K562 (cell line): ENCODE results near the gene PARS2. TPM values are rescaled to one million over a fixed set of nuclear protein-coding genes. Genes with fewer than 3 reads are reported as not detected.

ENCODE experiments used
- ATAC-seq: fragments of 200-7000 bp; cut with Tn5 transposase; 3 replicates; pipeline ENCODE4 v1.9.1; 2020; ENCODE audit warnings: moderate library complexity
- BruUV-seq: library from RNA; stranded (reverse); fragments of 400-500 nt; replicated peaks from 2 replicates; lab custom pipeline; 2021; lab: Mats Ljungman, UMichigan
- CTCF ChIA-PET: fragments of 300-600 bp; formaldehyde crosslinking; extraction: SDS; loops from one replicate; lab custom pipeline; 2021; ENCODE audit warnings: low intra/inter-chr PET ratio; lab: Yijun Ruan, JAX
- POLR2A ChIA-PET: fragments of 300-600, 350-650 bp; sonication (Branson Sonifier 250); formaldehyde crosslinking; extraction: SDS; loops from one replicate; lab custom pipeline; 2021; ENCODE audit warnings: antibody characterized with exemption, inconsistent platforms; lab: Yijun Ruan, JAX
- DNase-seq, 4 experiments: peaks; one replicate each; pipeline versions ENCODE4 v3.0.0 to v3.0.0-alpha.2; 2011 to 2018; ENCODE audit warnings: low spot score in 3 of 4, mixed read lengths in 3 of 4; ENCODE audit errors: extremely low read depth in 1 of 4
- FAIRE-seq: peaks from 2 replicates; lab custom pipeline; 2011; peaks lifted over from hg19 to GRCh38; lab: Jason Lieb, UNC
- H2AFZ ChIP-seq: 2 replicates; pipeline ENCODE4 v1.6.0; 2011; ENCODE audit warnings: low read depth, low read length, control low read depth, inconsistent platforms
- H3K27ac ChIP-seq: fragments of 200-600 bp; 3 replicates; pipeline ENCODE4 v1.8.0; 2011; ENCODE audit warnings: low read depth, mild to moderate bottlenecking, control low read depth, inconsistent platforms, low read length, moderate library complexity, mixed read lengths; ENCODE audit errors: extremely low read depth
- H3K27me3 ChIP-seq, 2 experiments: fragments of 300-600 bp in 1 of 2; 2 replicates in 1 of 2; 3 replicates in 1 of 2; pipeline versions ENCODE4 v1.6.0 to v1.8.0; 2011; ENCODE audit warnings: inconsistent platforms in 2 of 2, low read length in 2 of 2, mild to moderate bottlenecking in 1 of 2, mixed read lengths in 1 of 2, moderate library complexity in 1 of 2; ENCODE audit not compliant: control insufficient read depth in 2 of 2, insufficient read depth in 2 of 2
- H3K36me3 ChIP-seq: fragments of 300-600 bp; 3 replicates; pipeline ENCODE4 v1.8.0; 2011; ENCODE audit warnings: mild to moderate bottlenecking, low read length, inconsistent platforms; ENCODE audit not compliant: control insufficient read depth, insufficient read depth
- H3K4me1 ChIP-seq, 2 experiments: fragments of 200-600 bp in 1 of 2; replicated peaks in 1 of 2; 2 replicates in 1 of 2; 3 replicates in 1 of 2; pipeline versions ENCODE4 v1.5.1 to v1.8.0; 2011; ENCODE audit warnings: inconsistent platforms in 2 of 2, low read length in 2 of 2, mild to moderate bottlenecking in 1 of 2, mixed read lengths in 1 of 2, moderate library complexity in 1 of 2; ENCODE audit not compliant: control insufficient read depth in 2 of 2, insufficient read depth in 2 of 2
- H3K4me2 ChIP-seq: 2 replicates; pipeline ENCODE4 v1.6.1; 2011; ENCODE audit warnings: low read length, control low read depth, inconsistent platforms, mixed read lengths; ENCODE audit not compliant: insufficient read depth
- H3K4me3 ChIP-seq: fragments of 200-600 bp; sonication (generic), shearing (Covaris generic); 2 replicates; pipeline ENCODE4 v1.5.1; 2016; ENCODE audit warnings: control low read depth, inconsistent platforms
- H3K79me2 ChIP-seq: fragments of 200-600 bp; 3 replicates; pipeline ENCODE4 v1.8.0; 2011; ENCODE audit warnings: low read length, inconsistent platforms; ENCODE audit not compliant: control insufficient read depth, insufficient read depth
- H3K9ac ChIP-seq, 2 experiments: 2 replicates each; pipeline versions ENCODE4 v1.6.0 to v1.6.1; 2011; ENCODE audit warnings: low read depth in 2 of 2, low read length in 2 of 2, control low read depth in 1 of 2, inconsistent platforms in 1 of 2, mild to moderate bottlenecking in 1 of 2, mixed read lengths in 1 of 2; ENCODE audit not compliant: insufficient read depth in 1 of 2
- H3K9me1 ChIP-seq: one replicate; pipeline ENCODE4 v1.6.0; 2011; ENCODE audit warnings: inconsistent platforms, mild to moderate bottlenecking, low read length, moderate library complexity; ENCODE audit not compliant: control insufficient read depth, insufficient read depth
- H3K9me3 ChIP-seq: replicated peaks from 2 replicates; pipeline ENCODE4 v1.5.1; 2011; ENCODE audit warnings: low read depth, low read length, inconsistent platforms; ENCODE audit not compliant: control insufficient read depth, insufficient read depth
- H4K20me1 ChIP-seq: replicated peaks from 2 replicates; pipeline ENCODE4 v1.6.1; 2011; ENCODE audit warnings: low read length, inconsistent platforms, mixed read lengths; ENCODE audit not compliant: control insufficient read depth, insufficient read depth
- ARNT ChIP-seq, 2 experiments: fragments of 450-650 bp; IDR thresholded peaks; 2 replicates each; pipeline ENCODE4 v1.6.1; 2016; ENCODE audit warnings: mild to moderate bottlenecking in 1 of 2
- ASH1L ChIP-seq: fragments of 450-650 bp; IDR thresholded peaks from 2 replicates; pipeline ENCODE4 v1.6.1; 2018; ENCODE audit warnings: borderline replicate concordance, mild to moderate bottlenecking, low read depth; ENCODE audit not compliant: partially characterized antibody
- ATF1 ChIP-seq, 2 experiments: fragments of 450-650 bp in 1 of 2; IDR thresholded peaks; 2 replicates each; pipeline ENCODE4 v1.6.1; 2016; ENCODE audit warnings: missing compliant biosample characterization in 1 of 2, missing genetic modification characterization in 1 of 2
- COPS2 ChIP-seq: fragments of 450-650 bp; conservative IDR thresholded peaks from 2 replicates; pipeline ENCODE4 v1.6.1; 2016; ENCODE audit warnings: mild to moderate bottlenecking, moderate library complexity
- HNRNPUL1 ChIP-seq: fragments of 200-400 bp; formaldehyde crosslinking; IDR thresholded peaks from 2 replicates; pipeline ENCODE4 v1.6.1; 2017; ENCODE audit warnings: low read length
- KLF16 ChIP-seq: IDR thresholded peaks from 2 replicates; pipeline ENCODE4 v1.6.1; 2016; ENCODE audit warnings: antibody characterized with exemption
- NR1H2 ChIP-seq: sonication (generic); formaldehyde crosslinking; IDR thresholded peaks from 2 replicates; pipeline ENCODE4 v1.4.0; 2020; ENCODE audit warnings: mild to moderate bottlenecking, missing genetic modification reagents
- SREBF1 ChIP-seq: fragments of 150-350 bp; IDR thresholded peaks from 2 replicates; pipeline ENCODE4 v1.6.1; 2014; ENCODE audit warnings: antibody characterized with exemption, low read depth, low read length, borderline replicate concordance
- XRCC4 ChIP-seq: IDR thresholded peaks from one replicate; pipeline ENCODE4 v1.6.1; 2011; ENCODE audit not compliant: insufficient read depth, insufficient read length; ENCODE audit errors: extremely low read depth
- YY1 ChIP-seq, 3 experiments: IDR thresholded peaks; 2 replicates each; pipeline ENCODE4 v1.6.1; 2011; ENCODE audit warnings: low read length in 2 of 3, mild to moderate bottlenecking in 2 of 3, moderate library complexity in 2 of 3, borderline replicate concordance in 1 of 3, control low read depth in 1 of 3, low read depth in 1 of 3; ENCODE audit not compliant: insufficient read depth in 3 of 3, insufficient replicate concordance in 2 of 3, control insufficient read depth in 1 of 3, insufficient read length in 1 of 3; ENCODE audit errors: extremely low read depth in 1 of 3
- ZFP36 ChIP-seq: fragments of 150-350 bp; IDR thresholded peaks from 2 replicates; pipeline ENCODE4 v1.6.1; 2018; ENCODE audit warnings: low read length, low read depth; ENCODE audit not compliant: partially characterized antibody
- ZNF384 ChIP-seq: IDR thresholded peaks from 2 replicates; pipeline ENCODE4 v1.6.1; 2012; ENCODE audit warnings: low read depth, low read length, improper control_type of control experiment
- WGBS: fragments of 100-300 bp; shearing (Covaris generic); methylation state at CpG from one replicate; pipeline ENCODE4 v1.1.6; 2016; ENCODE audit warnings: low coverage, mixed read lengths; ENCODE audit not compliant: insufficient coverage; ENCODE audit errors: missing lambda C conversion rate; 5-methylcytosine and 5-hydroxymethylcytosine counted together
- in situ Hi-C: fragments of 300-500 bp; cut with MboI; formaldehyde crosslinking; loops from 4 replicates; pipeline ENCODE4 v1.15.0; 2018; ENCODE audit warnings: inconsistent platforms, mixed read lengths
- intact Hi-C: fragments of 100-400 bp; cut with micrococcal nuclease; formaldehyde crosslinking; loops from 2 replicates; pipeline ENCODE4 v1.14.2; 2022
- polyA plus RNA-seq, 8 experiments: library from polyadenylated mRNA; depleted of rRNA in 4 of 8; stranded (reverse) in 5 of 8; unstranded in 3 of 8; fragments of >200 nt; fragmentation: Nextera tagmentation in 2 of 8; fragmentation: Illumina TruSeq in 1 of 8; extraction: Ambion mirVana in 2 of 8; extraction: Trizol in 1 of 8; gene quantifications; 2 replicates each; pipeline versions ENCODE4 v1.2.1 to v1.2.3, GENCODE V29; 2011 to 2014; ENCODE audit warnings: inconsistent platforms in 1 of 8, missing spikeins in 1 of 8
- total RNA-seq, 7 experiments: library from RNA; depleted of rRNA in 6 of 7; stranded (reverse); fragments of >200 nt in 6 of 7; fragmentation: Illumina TruSeq in 2 of 7; extraction: Trizol in 2 of 7; gene quantifications; 2 replicates each; pipeline versions ENCODE4 v1.2.1 to v1.2.3, GENCODE V29; 2011 to 2021; ENCODE audit warnings: low replicate concordance in 1 of 7
- TF ChIP-seq, protein P1 (sequence below): fragments of 450-650 bp; formaldehyde crosslinking; IDR thresholded peaks from 2 replicates; pipeline ENCODE4 v1.4.0; 2020; ENCODE audit warnings: mild to moderate bottlenecking, moderate library complexity

PARS2 gene
- total and polyA plus RNA-seq, 9 of the 15 experiments (the other 6 are each of a cell fraction or from before 2014, with no cell fraction given): 6.3 to 12.4 (median 7.9) TPM

DNA sequence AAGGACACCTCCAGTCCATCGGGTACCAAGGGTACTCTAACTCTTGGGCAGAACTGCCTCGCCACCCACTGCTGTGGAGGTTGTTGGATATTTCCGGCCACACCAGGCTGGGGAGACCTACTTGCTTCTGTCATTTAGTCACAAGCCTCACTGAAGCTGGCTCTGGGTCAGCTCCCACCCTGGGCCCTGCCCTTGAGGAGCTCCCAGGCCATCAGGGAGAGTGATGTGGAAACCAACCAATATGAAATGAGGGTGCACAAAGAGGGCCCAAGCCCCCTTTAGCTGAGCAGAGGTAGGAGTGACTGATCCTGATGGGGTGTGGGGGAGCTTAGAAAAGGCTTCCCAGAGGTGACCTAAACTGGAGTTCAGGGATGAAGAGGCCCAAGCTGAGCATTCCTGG lies 19.6 kb downstream of the PARS2 start:
- H3K4me1 ChIP-seq: no peaks in the 10 kb centered on the region
- ChIA-PET POLR2A (interaction anchor here (0.7 to 2.6 kb wide), 6 partner anchors 7 to 377 kb away, joined by 3 to 10 read pairs (median 5); partner anchors contain the start of genes PARS2 and TTC4), CTCF (no interaction called here)
- 71% methylated on average over 3 of the region's 3 CpGs for WGBS
- H3K27me3 ChIP-seq: peaks cover 4 to 23% of the 10 kb centered on the region in 2 experiments; a peak in 4 of 5 replicates
- no peaks in the 10 kb centered on the region for H3K9me3 ChIP-seq
- H3K9me1 ChIP-seq: no peaks in the 10 kb centered on the region
- H4K20me1 ChIP-seq: peaks cover 7% of the 10 kb centered on the region; the same call in 1 of the 2 replicates
- no peak for FAIRE-seq
- no peak for DNase-seq
- no peak overlapping the region for H3K4me3 ChIP-seq
- in situ Hi-C loops (no loop called here), intact Hi-C loops (no loop called here)
- H3K36me3 ChIP-seq: peaks cover 40% of the 10 kb centered on the region
- TF ChIP-seq COPS2 (no peak), ZNF384 (no peak), NR1H2 (CRISPR knock-in tag) (no peak), ASH1L (no peak), HNRNPUL1 (no peak), KLF16 (no peak), ZFP36 (no peak), ARNT (IDR thresholded peaks at IDR 0.05) (no peak), YY1 (IDR thresholded peaks at IDR 0.05; ENCODE audit: borderline replicate concordance in 1 of 3, control insufficient read depth in 1 of 3, extremely low read depth in 1 of 3, insufficient read depth in 3 of 3, insufficient read length in 1 of 3, insufficient replicate concordance in 2 of 3, low read depth in 1 of 3, low read length in 2 of 3) (no peak), SREBF1 (no peak), XRCC4 (no peak), ATF1 (CRISPR knock-in tag; IDR thresholded peaks at IDR 0.05) (no peak), ATF1 (tag; IDR thresholded peaks at IDR 0.05) (no peak)
- TF ChIP-seq, protein P1, sequence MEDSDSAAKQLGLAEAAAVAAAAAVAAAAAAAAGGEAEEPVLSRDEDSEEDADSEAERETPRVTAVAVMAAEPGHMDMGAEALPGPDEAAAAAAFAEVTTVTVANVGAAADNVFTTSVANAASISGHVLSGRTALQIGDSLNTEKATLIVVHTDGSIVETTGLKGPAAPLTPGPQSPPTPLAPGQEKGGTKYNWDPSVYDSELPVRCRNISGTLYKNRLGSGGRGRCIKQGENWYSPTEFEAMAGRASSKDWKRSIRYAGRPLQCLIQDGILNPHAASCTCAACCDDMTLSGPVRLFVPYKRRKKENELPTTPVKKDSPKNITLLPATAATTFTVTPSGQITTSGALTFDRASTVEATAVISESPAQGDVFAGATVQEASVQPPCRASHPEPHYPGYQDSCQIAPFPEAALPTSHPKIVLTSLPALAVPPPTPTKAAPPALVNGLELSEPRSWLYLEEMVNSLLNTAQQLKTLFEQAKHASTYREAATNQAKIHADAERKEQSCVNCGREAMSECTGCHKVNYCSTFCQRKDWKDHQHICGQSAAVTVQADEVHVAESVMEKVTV (CRISPR knock-in tag): no peak
- no peak overlapping the region for H2AFZ ChIP-seq
- no peaks in the 10 kb centered on the region for H3K79me2 ChIP-seq
- no TSS peak for BruUV-seq
- no peak overlapping the region for H3K4me2 ChIP-seq
- ATAC-seq: no peak
- no peak overlapping the region for H3K27ac ChIP-seq
- no peak overlapping the region for H3K9ac ChIP-seq
